HUES48 (cell line): ENCODE measurements around the gene OLIG2.
A peak's percentile ranks its signal among the peaks of the same experiment; 100 is the strongest.

Experiments used
- H3K27ac ChIP-seq: one replicate; pipeline ENCODE4 v1.7.0; 2013; ENCODE audit warnings: low read depth, low read length, inconsistent platforms
- H3K27me3 ChIP-seq: 2 replicates; pipeline ENCODE4 v1.6.1; 2013; ENCODE audit warnings: mild to moderate bottlenecking, low read length; ENCODE audit not compliant: control insufficient read depth, insufficient read depth
- H3K36me3 ChIP-seq: 2 replicates; pipeline ENCODE4 v1.6.1; 2013; ENCODE audit warnings: low read length; ENCODE audit not compliant: control insufficient read depth, insufficient read depth
- H3K4me1 ChIP-seq: 2 replicates; pipeline ENCODE4 v1.6.1; 2013; ENCODE audit warnings: mild to moderate bottlenecking, low read length; ENCODE audit not compliant: control insufficient read depth, insufficient read depth
- H3K4me3 ChIP-seq: 2 replicates; pipeline ENCODE4 v1.5.1; 2013; ENCODE audit warnings: mild to moderate bottlenecking, low read depth, low read length
- H3K9ac ChIP-seq: 2 replicates; pipeline ENCODE4 v1.6.1; 2013; ENCODE audit warnings: mild to moderate bottlenecking, low read depth, low read length, moderate library complexity
- H3K9me3 ChIP-seq: 2 replicates; pipeline ENCODE4 v1.6.1; 2013; ENCODE audit warnings: low read length; ENCODE audit not compliant: control insufficient read depth, insufficient read depth

Gene OLIG2

GRCh38 chr21:33033094-33033951 lies 7.6 kb downstream of the OLIG2 start:
- no peak overlapping the region for H3K9ac ChIP-seq
- peaks cover 98% of the 10 kb centered on the region for H3K27me3 ChIP-seq
- H3K9me3 ChIP-seq, result no peaks in the 10 kb centered on the region
- H3K27ac ChIP-seq, result no peak overlapping the region
- peak overlapping the region; percentile 32; the same call in 1 of the 2 replicates for H3K4me3 ChIP-seq
- H3K4me1 ChIP-seq, result peaks cover 41% of the 10 kb centered on the region
- H3K36me3 ChIP-seq, result no peaks in the 10 kb centered on the region

- peak overlapping the region; percentile 32; the same call in 1 of the 2 replicates for H3K4me3 ChIP-seq
- H3K9me3 ChIP-seq, result no peaks in the 10 kb centered on the region
- no peak overlapping the region for H3K9ac ChIP-seq
- H3K27me3 ChIP-seq, result peaks cover 92% of the 10 kb centered on the region
- H3K4me1 ChIP-seq, result peaks cover 35% of the 10 kb centered on the region
- no peak overlapping the region for H3K27ac ChIP-seq
- no peaks in the 10 kb centered on the region for H3K36me3 ChIP-seq
Measured at GRCh38 chr21:33033961-33034413, 8.3 kb downstream of the OLIG2 start.

- no peak overlapping the region for H3K27ac ChIP-seq
- H3K4me1 ChIP-seq, result peaks cover 26% of the 10 kb centered on the region
- H3K4me3 ChIP-seq, result no peak overlapping the region
- H3K27me3 ChIP-seq, result peaks cover 81% of the 10 kb centered on the region
- H3K9me3 ChIP-seq, result no peaks in the 10 kb centered on the region
- H3K36me3 ChIP-seq, result no peaks in the 10 kb centered on the region
- no peak overlapping the region for H3K9ac ChIP-seq
Measured at GRCh38 chr21:33035147-33035546, 9.4 kb downstream of the OLIG2 start.

GRCh38 chr21:33036430-33037162 lies 10.9 kb downstream of the OLIG2 start:
- Histone ChIP-seq H3K9ac (no peak overlapping the region), H3K9me3 (no peaks in the 10 kb centered on the region), H3K27ac (no peak overlapping the region), H3K4me3 (no peak overlapping the region), H3K4me1 (peaks cover 26% of the 10 kb centered on the region), H3K27me3 (peaks cover 74% of the 10 kb centered on the region), H3K36me3 (no peaks in the 10 kb centered on the region)

DNA sequence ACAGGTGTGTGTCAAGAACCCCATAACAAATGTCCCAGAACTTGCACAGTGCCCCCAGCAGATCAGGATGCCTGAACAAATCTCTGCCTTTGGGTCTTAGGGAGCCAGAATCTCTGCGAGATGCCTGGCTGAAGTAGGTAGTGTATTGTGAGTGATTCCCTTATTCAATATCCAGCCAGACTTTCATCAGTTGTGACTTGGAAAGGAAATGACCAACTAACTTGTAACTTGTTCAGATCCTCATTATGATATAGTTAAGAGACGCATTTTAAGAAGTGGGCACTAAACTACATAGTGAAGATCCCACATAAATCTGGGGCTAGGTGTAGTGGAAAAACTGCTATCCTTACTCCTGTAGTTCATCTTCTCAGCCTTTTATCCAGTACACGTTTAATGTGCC lies 11.8 kb downstream of the OLIG2 start:
- Histone ChIP-seq H3K27me3 (peaks cover 74% of the 10 kb centered on the region), H3K4me1 (peaks cover 26% of the 10 kb centered on the region), H3K9me3 (no peaks in the 10 kb centered on the region), H3K4me3 (no peak overlapping the region), H3K27ac (no peak overlapping the region), H3K36me3 (no peaks in the 10 kb centered on the region), H3K9ac (no peak overlapping the region)

- no peak overlapping the region for H3K4me3 ChIP-seq
- no peak overlapping the region for H3K9ac ChIP-seq
- H3K27me3 ChIP-seq, result peaks cover 72% of the 10 kb centered on the region
Measured at GRCh38 chr21:33039536-33039935, 13.8 kb downstream of the OLIG2 start.

DNA sequence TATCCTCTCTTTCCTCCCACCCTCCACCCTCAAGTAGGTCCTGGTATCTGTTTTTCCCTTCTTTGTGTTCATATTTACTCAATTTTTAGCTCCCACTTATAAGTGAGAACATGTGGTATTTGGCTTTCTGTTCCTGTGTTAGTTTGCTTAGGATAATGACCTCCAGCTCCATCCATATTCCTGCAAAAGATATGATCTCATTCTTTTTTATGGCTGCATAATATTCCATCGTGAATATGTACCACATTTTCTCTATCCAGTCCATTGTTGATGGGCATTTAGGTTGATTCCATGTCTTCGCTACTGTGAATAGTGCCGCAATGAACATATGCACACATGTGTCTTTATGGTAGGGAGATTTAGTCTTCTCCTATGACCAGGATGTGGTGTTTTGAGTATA lies 14.5 kb downstream of the OLIG2 start:
- H3K27ac ChIP-seq, result no peak overlapping the region
- no peaks in the 10 kb centered on the region for H3K9me3 ChIP-seq
- peaks cover 66% of the 10 kb centered on the region for H3K27me3 ChIP-seq
- H3K4me3 ChIP-seq, result no peak overlapping the region
- no peaks in the 10 kb centered on the region for H3K36me3 ChIP-seq
- peaks cover 7% of the 10 kb centered on the region for H3K4me1 ChIP-seq
- H3K9ac ChIP-seq, result no peak overlapping the region

More at GRCh38 chr21:33039536-33039935, 13.8 kb downstream of the OLIG2 start:
- Histone ChIP-seq H3K27ac (no peak overlapping the region), H3K36me3 (no peaks in the 10 kb centered on the region), H3K9me3 (no peaks in the 10 kb centered on the region), H3K4me1 (peaks cover 14% of the 10 kb centered on the region)

DNA sequence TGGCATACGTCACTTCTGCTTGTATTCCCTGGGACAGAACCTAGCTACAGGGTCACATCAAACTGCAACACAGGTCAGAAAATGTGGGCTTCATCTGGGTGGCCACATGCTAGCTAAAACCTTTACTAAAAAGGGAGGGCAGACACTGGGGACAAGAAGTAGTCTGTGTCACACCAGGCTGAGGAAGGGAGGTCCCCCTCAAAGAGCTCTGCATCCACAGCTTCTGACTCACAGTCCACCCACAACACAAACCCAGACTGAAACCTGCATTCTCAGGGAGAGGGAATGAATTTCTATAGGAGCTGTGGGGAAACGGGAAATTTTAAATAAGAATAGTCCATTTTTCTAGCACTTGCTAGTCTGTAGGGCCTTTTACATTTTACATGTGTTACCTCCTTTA lies 16.2 kb downstream of the OLIG2 start:
- no peak overlapping the region for H3K4me3 ChIP-seq
- H3K9me3 ChIP-seq, result no peaks in the 10 kb centered on the region
- no peak overlapping the region for H3K9ac ChIP-seq
- no peaks in the 10 kb centered on the region for H3K36me3 ChIP-seq
- H3K27ac ChIP-seq, result no peak overlapping the region
- H3K4me1 ChIP-seq, result no peaks in the 10 kb centered on the region; the same call in 1 of the 2 replicates
- H3K27me3 ChIP-seq, result peaks cover 56% of the 10 kb centered on the region

DNA sequence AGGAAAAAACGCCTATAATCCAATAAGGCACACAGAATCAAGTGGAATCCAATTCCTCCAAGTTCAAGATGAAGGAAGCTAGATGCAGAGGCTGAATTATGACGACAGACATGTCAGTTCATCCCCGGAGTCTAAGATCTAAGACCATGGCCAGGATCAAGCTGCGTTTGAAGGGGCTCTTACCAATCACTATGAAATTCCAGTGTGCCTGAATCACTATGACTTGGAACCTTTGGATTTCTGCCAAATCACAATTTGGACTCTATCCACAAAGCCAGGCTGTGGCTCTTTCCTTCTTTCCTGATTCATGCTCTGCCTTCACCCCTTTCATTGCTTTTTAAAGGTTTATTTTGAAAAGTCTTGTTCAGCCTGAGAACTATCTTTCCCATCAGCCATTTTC lies 17.1 kb downstream of the OLIG2 start:
- Histone ChIP-seq H3K9ac (no peak overlapping the region), H3K4me1 (no peaks in the 10 kb centered on the region; the same call in 1 of the 2 replicates), H3K4me3 (no peak overlapping the region), H3K27ac (no peak overlapping the region), H3K36me3 (no peaks in the 10 kb centered on the region), H3K27me3 (peaks cover 56% of the 10 kb centered on the region), H3K9me3 (no peaks in the 10 kb centered on the region)

DNA sequence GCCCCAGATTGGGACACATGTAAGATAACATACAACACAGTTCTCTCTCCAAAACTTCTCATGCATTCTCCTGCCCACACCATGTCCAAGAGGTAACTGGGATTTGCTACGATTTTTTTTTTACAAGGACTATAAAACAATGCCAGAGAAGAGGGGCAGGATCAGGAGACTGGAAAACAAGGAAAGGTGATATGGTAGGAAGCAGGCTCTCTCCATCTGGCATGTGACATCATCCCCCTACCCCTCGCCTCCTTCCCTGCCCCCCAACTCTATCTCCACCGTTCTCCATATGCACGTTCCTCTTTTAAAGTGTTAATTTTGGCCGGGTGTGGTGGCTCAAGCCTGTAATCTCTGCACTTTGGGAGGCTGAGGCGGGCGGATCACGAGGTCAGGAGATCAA lies 20.7 kb downstream of the OLIG2 start:
- H3K27me3 ChIP-seq, result peaks cover 54% of the 10 kb centered on the region
- H3K9ac ChIP-seq, result no peak overlapping the region
- no peaks in the 10 kb centered on the region for H3K36me3 ChIP-seq
- H3K4me1 ChIP-seq, result no peaks in the 10 kb centered on the region; the same call in 1 of the 2 replicates
- H3K27ac ChIP-seq, result no peak overlapping the region
- no peaks in the 10 kb centered on the region for H3K9me3 ChIP-seq
- H3K4me3 ChIP-seq, result no peak overlapping the region

- peaks cover 48% of the 10 kb centered on the region for H3K27me3 ChIP-seq
- H3K27ac ChIP-seq, result no peak overlapping the region
- H3K9me3 ChIP-seq, result no peaks in the 10 kb centered on the region
- no peaks in the 10 kb centered on the region; the same call in 1 of the 2 replicates for H3K4me1 ChIP-seq
- no peak overlapping the region for H3K9ac ChIP-seq
- no peaks in the 10 kb centered on the region for H3K36me3 ChIP-seq
- no peak overlapping the region for H3K4me3 ChIP-seq
Measured at GRCh38 chr21:33047231-33047630, 21.5 kb downstream of the OLIG2 start.
